Measurements from ENCODE around the gene GMIP.

Gene GMIP

GRCh38 chr19:19662344-19662743 is 18.9 kb upstream of the GMIP start:
- no peak for TF ChIP-seq CTCF (conservative IDR thresholded peaks at IDR 0.05)
- no peak overlapping the region; the same call in 1 of the 2 replicates for H3K27ac ChIP-seq

GRCh38 chr19:19661675-19662251 is 18.3 kb upstream of the GMIP start:
- no peak for TF ChIP-seq CTCF (conservative IDR thresholded peaks at IDR 0.05)
- no peak overlapping the region for H3K27ac ChIP-seq

GRCh38 chr19:19661141-19661674 is 17.8 kb upstream of the GMIP start:
- no peak for TF ChIP-seq CTCF (conservative IDR thresholded peaks at IDR 0.05)
- no peak overlapping the region for H3K27ac ChIP-seq

- TF ChIP-seq CTCF (conservative IDR thresholded peaks at IDR 0.05): no peak
- no peak overlapping the region for H3K27ac ChIP-seq
These were observed 16.3 kb upstream of the GMIP start for GRCh38 chr19:19659646-19660245.

GRCh38 chr19:19657397-19657783 is 13.9 kb upstream of the GMIP start:
- no peak overlapping the region for H3K27ac ChIP-seq
- TF ChIP-seq CTCF (conservative IDR thresholded peaks at IDR 0.05): no peak

GRCh38 chr19:19656451-19657396 is 13.3 kb upstream of the GMIP start:
- no peak overlapping the region for H3K27ac ChIP-seq
- no peak for TF ChIP-seq CTCF (conservative IDR thresholded peaks at IDR 0.05)

Data from VCaP (cell line).